NCI-H446 (cell line): Measurements from ENCODE around the gene NR4A3.

Experiments
- DNase-seq, 2 experiments: peaks; one replicate each; lab custom pipeline; 2025; lab: John Stamatoyannopoulos, UW

NR4A3 gene

DNA sequence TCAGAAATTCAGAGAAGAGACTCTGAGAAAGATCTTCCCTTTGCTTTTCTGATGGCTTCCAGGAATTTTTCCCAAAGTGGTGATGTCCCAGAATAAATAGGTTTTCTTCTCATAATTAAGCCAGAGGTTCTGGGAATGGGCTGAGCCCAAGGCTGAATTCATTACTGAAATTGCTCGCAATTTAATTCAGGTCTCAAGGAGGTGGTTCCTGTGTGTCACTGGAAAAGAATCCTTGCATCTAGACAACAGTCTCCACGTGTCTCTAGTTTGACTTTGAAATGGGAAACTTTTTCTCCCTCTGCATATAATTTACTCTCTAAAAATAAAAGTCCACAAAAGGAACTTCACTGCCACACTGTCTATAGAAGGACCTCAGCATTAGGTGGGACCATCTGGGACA, 57.0 kb downstream of the NR4A3 start:
- DNase-seq, result no peak

- no peak for DNase-seq
Measured at GRCh38 chr9:99881769-99882168, 60.1 kb downstream of the NR4A3 start.

GRCh38 chr9:99885747-99886146, 64.1 kb downstream of the NR4A3 start:
- DNase-seq, result no peak

GRCh38 chr9:99889120-99889519, 67.4 kb downstream of the NR4A3 start:
- no peak for DNase-seq

- no peak for DNase-seq
Measured at GRCh38 chr9:99894826-99895225, 73.1 kb downstream of the NR4A3 start.

GRCh38 chr9:99895510-99895909, 73.8 kb downstream of the NR4A3 start:
- DNase-seq, result no peak

- DNase-seq, result no peak
Measured at GRCh38 chr9:99896119-99896518, 74.4 kb downstream of the NR4A3 start.

GRCh38 chr9:99903393-99903792, 81.7 kb downstream of the NR4A3 start:
- DNase-seq, result no peak

GRCh38 chr9:99905833-99906402, 84.2 kb downstream of the NR4A3 start:
- no peak for DNase-seq

- DNase-seq, result peak in 1 of 2 experiments; percentile 64
Measured at GRCh38 chr9:99906403-99907207, 84.9 kb downstream of the NR4A3 start, which contains the start of gene STX17. STX17 (plus strand) TSS chr9:99906654; CDS start chr9:99915240, 8,586 bp downstream.

DNA sequence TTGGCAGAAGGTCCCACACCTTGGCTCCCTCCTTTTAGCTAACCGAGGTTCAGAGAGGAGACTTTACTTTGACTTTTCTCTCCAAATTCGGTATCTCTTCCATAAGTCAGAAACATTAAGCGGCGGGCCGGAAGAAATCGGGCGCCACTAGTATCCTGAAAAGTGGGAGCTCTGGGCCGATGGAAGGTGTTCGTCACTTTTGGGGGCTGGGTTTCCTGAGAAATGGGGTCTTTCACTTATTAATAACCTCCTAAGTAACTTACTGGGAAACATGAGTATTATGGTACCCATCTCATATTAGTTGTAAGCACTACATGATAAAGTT, 85.5 kb downstream of the NR4A3 start:
- no peak for DNase-seq

DNA sequence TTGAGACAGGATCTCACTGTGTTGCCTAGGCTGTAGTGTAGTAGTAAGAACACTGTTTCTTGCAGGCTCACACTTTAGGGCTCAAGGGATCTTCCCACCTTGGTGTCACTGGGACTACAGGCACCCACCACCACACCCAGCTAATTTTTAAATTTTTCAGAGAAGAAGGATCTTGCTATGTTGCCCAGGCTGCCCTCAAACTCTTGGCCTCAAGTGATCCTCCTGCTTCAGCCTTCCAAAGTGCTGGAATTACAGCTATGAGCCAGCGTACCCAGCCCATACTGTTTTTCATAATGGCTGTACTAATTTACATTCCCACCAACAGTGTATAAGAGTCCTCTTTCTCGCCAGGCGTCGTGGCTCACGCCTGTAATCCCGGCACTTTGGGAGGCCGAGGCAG, 89.9 kb downstream of the NR4A3 start:
- DNase-seq, result no peak
